Heart left ventricle (tissue), 13 donors: ENCODE results near the gene BCL2.

ENCODE experiments used
- CTCF ChIP-seq, 12 donors: fragments of 200-600 bp; sonication (generic) in 4 of 12; IDR thresholded peaks; one replicate each; pipeline versions ENCODE4 v1.5.0 to v1.8.0; 2018 to 2022; ENCODE audit warnings: antibody characterized with exemption in 12 of 12, mild to moderate bottlenecking in 5 of 12
- POLR2A ChIP-seq, 2 donors: fragments of 450-650 bp; IDR thresholded peaks; one replicate each; pipeline ENCODE4 v1.6.1; 2017; ENCODE audit warnings: antibody characterized with exemption in 2 of 2, mild to moderate bottlenecking in 2 of 2, moderate library complexity in 2 of 2
- donor health status: ischemic (EF 13 %, LVEDD 7.1; RV severe dilation, severe dysfunction).
- donor health status: DM: no; HTN: yes; CAD: no.
- donor health status: DM: no; HTN: no; CAD: no.
- donor health status: ischemic (EF 25% LVEDD 6.9; RV normal size, moderate dysfunction).
- donor health status: ischemic (EF 25% LVEDD 5.7; RV mildly dilated, moderate dysfunction).
- donor health status: ischemic (EF 35%, LVEDD 5.7; RV mildly dilated, moderate dysfunction).
- donor health status: nonischemic (EF 11% LVEDD 7.7; RV severe dilation, severe dysfunction).
- donor health status: DM: yes; HTN: yes; CAD: no.
- donor health status: PGD.
- donor health status: ischemic (EF 29% LVEDD 5.4; RV normal size, mild dysfunction).
- donor health status: nonischemic (EF 23%, LVEDD 6.1; RV moderate dilation, normal function).

GRCh38 chr18:63346031-63346430 is 26.5 kb upstream of the BCL2 start:
- TF ChIP-seq CTCF (IDR thresholded peaks at IDR 0.05) (no peak), POLR2A (IDR thresholded peaks at IDR 0.05) (no peak)
